Measurements from ENCODE around the gene RNF5. TPM values are rescaled to one million over a fixed set of nuclear protein-coding genes. Genes with fewer than 3 reads are reported as not detected.

Gene RNF5
- total and polyA plus RNA-seq, 9 of the 15 experiments (the other 6 are each of a cell fraction or from before 2014, with no cell fraction given): 62.2 to 245 (median 129) TPM

DNA sequence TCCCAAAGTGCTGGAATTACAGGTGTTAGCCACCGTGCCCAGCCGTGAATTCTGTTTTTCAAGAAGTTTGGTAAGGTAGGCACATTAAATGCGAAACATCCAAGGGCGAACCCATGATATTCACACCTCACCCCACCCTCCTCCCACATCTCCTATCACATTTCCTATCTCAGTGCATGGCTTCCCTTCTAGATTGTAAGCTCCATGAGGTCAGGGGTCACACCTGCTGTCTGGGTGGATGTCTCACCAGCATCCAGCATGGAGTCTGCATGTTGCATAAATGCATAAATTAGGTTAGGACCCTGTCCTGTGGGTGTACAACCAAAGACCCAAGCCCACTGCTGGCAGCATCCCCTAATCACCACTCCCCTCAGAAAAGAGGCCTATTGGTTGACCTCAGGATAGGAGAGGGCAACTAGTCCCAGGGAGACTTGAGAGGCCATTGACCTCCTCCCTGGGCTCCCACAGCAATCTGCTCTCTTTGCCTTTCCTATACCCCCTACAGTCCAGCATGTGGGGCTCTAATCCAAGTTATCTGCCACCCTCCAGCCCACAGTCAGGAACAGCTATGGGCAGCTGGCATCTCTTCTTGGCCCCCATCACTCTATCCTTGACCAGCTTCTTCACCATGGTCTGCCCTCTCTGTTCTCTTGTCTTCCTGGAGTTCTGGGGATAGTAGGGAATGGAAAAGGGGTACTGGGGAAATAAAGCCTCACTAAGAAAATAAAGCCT, 30.6 kb upstream of the RNF5 start:
- H3K79me2 ChIP-seq (ENCODE audit: control insufficient read depth, insufficient read depth, low read length): peaks cover 5% of the 10 kb centered on the region; the same call in 1 of the 3 replicates
- DNase-seq (ENCODE audit: extremely low read depth in 1 of 4, low spot score in 3 of 4) (no peak), ATAC-seq (no peak), FAIRE-seq (peak; percentile 11)
- H3K4me1 ChIP-seq (replicated peaks in 1 of 2; ENCODE audit: control insufficient read depth in 2 of 2, insufficient read depth in 2 of 2, low read length in 2 of 2): peaks cover 16 to 30% of the 10 kb centered on the region in 2 experiments
- intact Hi-C loops (cut with micrococcal nuclease): no loop called here
- no peaks in the 10 kb centered on the region for H3K27me3 ChIP-seq (ENCODE audit: control insufficient read depth in 2 of 2, insufficient read depth in 2 of 2, low read length in 2 of 2)
- ChIA-PET POLR2A (interaction anchor here (2.0 kb wide), 1 partner anchor 9 kb away, joined by 11 read pairs; no protein-coding TSS in a partner anchor), CTCF (ENCODE audit: low intra/inter-chr PET ratio) (no interaction called here)
- TF ChIP-seq ZNF316 (IDR thresholded peaks at IDR 0.05): peak; percentile 78
- TF ChIP-seq PHB2 (IDR thresholded peaks at IDR 0.05; ENCODE audit: low read depth): no peak
- peak; percentile 46; the same call in 1 of the 2 replicates for TF ChIP-seq TRIM28 (IDR thresholded peaks at IDR 0.05)
- TF ChIP-seq TRIM24 (IDR thresholded peaks at IDR 0.05): 0 out of 4 replicates have a peak, but pooled peaks of 1 of the 2 experiments have one; percentile 50
- TF ChIP-seq, protein P1, sequence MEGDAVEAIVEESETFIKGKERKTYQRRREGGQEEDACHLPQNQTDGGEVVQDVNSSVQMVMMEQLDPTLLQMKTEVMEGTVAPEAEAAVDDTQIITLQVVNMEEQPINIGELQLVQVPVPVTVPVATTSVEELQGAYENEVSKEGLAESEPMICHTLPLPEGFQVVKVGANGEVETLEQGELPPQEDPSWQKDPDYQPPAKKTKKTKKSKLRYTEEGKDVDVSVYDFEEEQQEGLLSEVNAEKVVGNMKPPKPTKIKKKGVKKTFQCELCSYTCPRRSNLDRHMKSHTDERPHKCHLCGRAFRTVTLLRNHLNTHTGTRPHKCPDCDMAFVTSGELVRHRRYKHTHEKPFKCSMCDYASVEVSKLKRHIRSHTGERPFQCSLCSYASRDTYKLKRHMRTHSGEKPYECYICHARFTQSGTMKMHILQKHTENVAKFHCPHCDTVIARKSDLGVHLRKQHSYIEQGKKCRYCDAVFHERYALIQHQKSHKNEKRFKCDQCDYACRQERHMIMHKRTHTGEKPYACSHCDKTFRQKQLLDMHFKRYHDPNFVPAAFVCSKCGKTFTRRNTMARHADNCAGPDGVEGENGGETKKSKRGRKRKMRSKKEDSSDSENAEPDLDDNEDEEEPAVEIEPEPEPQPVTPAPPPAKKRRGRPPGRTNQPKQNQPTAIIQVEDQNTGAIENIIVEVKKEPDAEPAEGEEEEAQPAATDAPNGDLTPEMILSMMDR (IDR thresholded peaks at IDR 0.05 in 2 of 3, conservative IDR thresholded peaks at IDR 0.05 in 1 of 3; ENCODE audit: insufficient read depth in 2 of 3, low read depth in 1 of 3, low read length in 3 of 3): peak in 2 of 3 experiments; percentile 8 to 19; a peak in 1 of 6 replicates
- no peak for TF ChIP-seq HNRNPH1 (optimal IDR thresholded peaks at IDR 0.05; ENCODE audit: low read depth, low read length)
- in situ Hi-C loops (cut with MboI): no loop called here
- no peak overlapping the region for H3K4me2 ChIP-seq (ENCODE audit: insufficient read depth, low read length)
- H2AFZ ChIP-seq (ENCODE audit: low read depth, low read length): no peak overlapping the region
- no peaks in the 10 kb centered on the region for H3K9me1 ChIP-seq (ENCODE audit: control insufficient read depth, insufficient read depth, low read length)
- no peak overlapping the region for H3K27ac ChIP-seq (ENCODE audit: extremely low read depth, low read depth, low read length)
- no peaks in the 10 kb centered on the region for H3K36me3 ChIP-seq (ENCODE audit: control insufficient read depth, insufficient read depth, low read length)
- H3K9me3 ChIP-seq (replicated peaks; ENCODE audit: control insufficient read depth, insufficient read depth, low read depth, low read length): no peaks in the 10 kb centered on the region
- no TSS peak for BruUV-seq (replicated peaks)
- H4K20me1 ChIP-seq (replicated peaks; ENCODE audit: control insufficient read depth, insufficient read depth, low read length): no peaks in the 10 kb centered on the region
- H3K4me3 ChIP-seq: no peak overlapping the region
- WGBS (ENCODE audit: insufficient coverage, low coverage, missing lambda C conversion rate): 92% methylated on average over 4 of the region's 4 CpGs
- no peak overlapping the region for H3K9ac ChIP-seq (ENCODE audit: insufficient read depth in 1 of 2, low read depth in 2 of 2, low read length in 2 of 2)

Measured in K562 (cell line).